Neural progenitor cell (in vitro differentiated cells): ENCODE results near the gene MYO9B.

Source experiments
- CTCF ChIP-seq: fragments of 200-600 bp; sonication (generic); IDR thresholded peaks from 2 replicates; pipeline ENCODE4 v1.5.1; 2017; ENCODE audit warnings: antibody characterized with exemption, mild to moderate bottlenecking
- EZH2 ChIP-seq: fragments of 200-600 bp; sonication (generic); IDR thresholded peaks from 2 replicates; pipeline ENCODE4 v1.6.1; 2017; ENCODE audit warnings: antibody characterized with exemption, mild to moderate bottlenecking, moderate library complexity

- TF ChIP-seq EZH2 (no peak), CTCF (no peak)
Observed at GRCh38 chr19:17149393-17150135, 74.0 kb downstream of the MYO9B start.
